Mesothelial cell of epicardium (in vitro differentiated cells): ENCODE results near the gene CCDC6. TPM values are rescaled to one million over a fixed set of nuclear protein-coding genes. Genes with fewer than 3 reads are reported as not detected.
A peak's percentile ranks its signal among the peaks of the same experiment; 100 is the strongest.

Experiments
- DNase-seq, 2 experiments: peaks; one replicate each; pipeline ENCODE4 v3.0.0; 2021; ENCODE audit warnings: low spot score in 2 of 2; ENCODE audit not compliant: unreplicated experiment in 2 of 2
- H3K27ac Mint-ChIP-seq: 2 replicates; pipeline ENCODE4 v1.8.0; 2021; ENCODE audit warnings: mixed read lengths
- H3K27me3 Mint-ChIP-seq: 2 replicates; pipeline ENCODE4 v1.8.0; 2021; ENCODE audit warnings: low read depth, mixed read lengths
- H3K36me3 Mint-ChIP-seq: 2 replicates; pipeline ENCODE4 v1.8.0; 2021; ENCODE audit warnings: mixed read lengths
- H3K4me1 Mint-ChIP-seq: 2 replicates; pipeline ENCODE4 v1.8.0; 2021; ENCODE audit warnings: mixed read lengths
- H3K4me3 Mint-ChIP-seq: 2 replicates; pipeline ENCODE4 v1.8.0; 2021; ENCODE audit warnings: mild to moderate bottlenecking, moderate library complexity, mixed read lengths
- H3K9me3 Mint-ChIP-seq: 2 replicates; pipeline ENCODE4 v1.8.0; 2021; ENCODE audit warnings: mixed read lengths
- total RNA-seq: library from RNA; stranded (reverse); gene quantifications from 3 replicates; pipeline ENCODE4 v1.2.1, GENCODE V29; 2021
- TF ChIP-seq, protein P1 (sequence below): fragments of 200-600 bp; sonication (generic); IDR thresholded peaks from one replicate; pipeline ENCODE4 v1.5.0; 2021; ENCODE audit warnings: antibody characterized with exemption; ENCODE audit not compliant: unreplicated experiment

Gene CCDC6
- total RNA-seq, 1 donor from 2014 or later, result 50.5 TPM

DNA sequence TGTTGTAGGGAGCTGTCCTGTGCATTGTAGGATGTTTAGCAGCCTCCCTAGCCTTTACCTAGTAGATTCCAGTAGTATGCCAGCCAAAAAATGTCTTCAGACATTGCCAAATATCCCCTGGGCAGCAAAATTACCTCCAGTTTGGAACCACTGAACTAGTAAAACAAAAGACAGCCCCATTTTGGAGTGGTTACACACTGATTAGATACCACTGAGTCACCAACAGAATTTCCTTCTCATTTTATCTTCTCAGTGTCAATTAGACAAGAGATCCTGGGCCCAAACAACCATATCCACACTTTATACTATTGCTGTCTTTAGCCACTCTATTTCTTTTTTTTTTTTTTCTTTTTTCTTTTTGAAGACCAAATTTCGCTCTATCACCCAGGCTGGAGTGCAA lies 3.5 kb upstream of the CCDC6 start:
- Mint-ChIP-seq H3K27me3 (no peaks in the 10 kb centered on the region), H3K27ac (peak overlapping the region; percentile 64), H3K9me3 (peaks cover 12% of the 10 kb centered on the region), H3K36me3 (peaks cover 10% of the 10 kb centered on the region), H3K4me1 (peaks cover 51% of the 10 kb centered on the region), H3K4me3 (no peak overlapping the region)
- TF ChIP-seq, protein P1, sequence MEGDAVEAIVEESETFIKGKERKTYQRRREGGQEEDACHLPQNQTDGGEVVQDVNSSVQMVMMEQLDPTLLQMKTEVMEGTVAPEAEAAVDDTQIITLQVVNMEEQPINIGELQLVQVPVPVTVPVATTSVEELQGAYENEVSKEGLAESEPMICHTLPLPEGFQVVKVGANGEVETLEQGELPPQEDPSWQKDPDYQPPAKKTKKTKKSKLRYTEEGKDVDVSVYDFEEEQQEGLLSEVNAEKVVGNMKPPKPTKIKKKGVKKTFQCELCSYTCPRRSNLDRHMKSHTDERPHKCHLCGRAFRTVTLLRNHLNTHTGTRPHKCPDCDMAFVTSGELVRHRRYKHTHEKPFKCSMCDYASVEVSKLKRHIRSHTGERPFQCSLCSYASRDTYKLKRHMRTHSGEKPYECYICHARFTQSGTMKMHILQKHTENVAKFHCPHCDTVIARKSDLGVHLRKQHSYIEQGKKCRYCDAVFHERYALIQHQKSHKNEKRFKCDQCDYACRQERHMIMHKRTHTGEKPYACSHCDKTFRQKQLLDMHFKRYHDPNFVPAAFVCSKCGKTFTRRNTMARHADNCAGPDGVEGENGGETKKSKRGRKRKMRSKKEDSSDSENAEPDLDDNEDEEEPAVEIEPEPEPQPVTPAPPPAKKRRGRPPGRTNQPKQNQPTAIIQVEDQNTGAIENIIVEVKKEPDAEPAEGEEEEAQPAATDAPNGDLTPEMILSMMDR, result no peak
- DNase-seq, result no peak

DNA sequence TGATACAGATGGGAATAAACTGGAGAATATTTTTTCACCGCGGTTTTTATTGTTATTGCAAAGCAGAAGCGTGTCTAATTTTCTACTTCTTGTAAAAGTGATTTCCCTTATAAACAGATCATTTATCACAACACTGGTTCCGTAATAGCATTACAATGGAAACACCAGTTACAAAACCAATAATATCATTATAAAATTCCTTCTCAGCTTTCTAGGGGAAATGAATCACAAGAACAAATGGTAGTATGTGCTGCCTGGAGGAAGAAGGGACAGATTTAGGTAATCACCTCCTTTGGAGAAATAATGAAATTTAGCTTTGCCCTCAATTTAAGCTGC lies 2.4 kb upstream of the CCDC6 start:
- H3K36me3 Mint-ChIP-seq, result peaks cover 7% of the 10 kb centered on the region
- peaks cover 8% of the 10 kb centered on the region for H3K9me3 Mint-ChIP-seq
- H3K27me3 Mint-ChIP-seq, result no peaks in the 10 kb centered on the region

GRCh38 chr10:59907918-59908807 lies 1.8 kb upstream of the CCDC6 start:
- peak overlapping the region; percentile 98 for H3K27ac Mint-ChIP-seq
- no peak for DNase-seq
- H3K4me3 Mint-ChIP-seq, result peak overlapping the region; percentile 91
- TF ChIP-seq, protein P1, result no peak
- H3K4me1 Mint-ChIP-seq, result peaks cover 65% of the 10 kb centered on the region
- H3K9me3 Mint-ChIP-seq, result peaks cover 6% of the 10 kb centered on the region
- no peaks in the 10 kb centered on the region for H3K27me3 Mint-ChIP-seq
- H3K36me3 Mint-ChIP-seq, result peaks cover 6% of the 10 kb centered on the region

More for the DNA sequence above, 2.4 kb upstream of the CCDC6 start:
- H3K4me3 Mint-ChIP-seq, result peak overlapping the region; percentile 91
- peak overlapping the region; percentile 98 for H3K27ac Mint-ChIP-seq
- peaks cover 61% of the 10 kb centered on the region for H3K4me1 Mint-ChIP-seq
- TF ChIP-seq, protein P1, result no peak
- no peak for DNase-seq

- Mint-ChIP-seq H3K9me3 (peaks cover under 1% of the 10 kb centered on the region), H3K27ac (peak overlapping the region; percentile 98), H3K36me3 (no peaks in the 10 kb centered on the region), H3K27me3 (no peaks in the 10 kb centered on the region), H3K4me1 (peaks cover 71% of the 10 kb centered on the region), H3K4me3 (peak overlapping the region; percentile 91)
- TF ChIP-seq, protein P1, result no peak
- DNase-seq, result no peak
These were observed 1.2 kb upstream of the CCDC6 start for GRCh38 chr10:59907537-59907917.

DNA sequence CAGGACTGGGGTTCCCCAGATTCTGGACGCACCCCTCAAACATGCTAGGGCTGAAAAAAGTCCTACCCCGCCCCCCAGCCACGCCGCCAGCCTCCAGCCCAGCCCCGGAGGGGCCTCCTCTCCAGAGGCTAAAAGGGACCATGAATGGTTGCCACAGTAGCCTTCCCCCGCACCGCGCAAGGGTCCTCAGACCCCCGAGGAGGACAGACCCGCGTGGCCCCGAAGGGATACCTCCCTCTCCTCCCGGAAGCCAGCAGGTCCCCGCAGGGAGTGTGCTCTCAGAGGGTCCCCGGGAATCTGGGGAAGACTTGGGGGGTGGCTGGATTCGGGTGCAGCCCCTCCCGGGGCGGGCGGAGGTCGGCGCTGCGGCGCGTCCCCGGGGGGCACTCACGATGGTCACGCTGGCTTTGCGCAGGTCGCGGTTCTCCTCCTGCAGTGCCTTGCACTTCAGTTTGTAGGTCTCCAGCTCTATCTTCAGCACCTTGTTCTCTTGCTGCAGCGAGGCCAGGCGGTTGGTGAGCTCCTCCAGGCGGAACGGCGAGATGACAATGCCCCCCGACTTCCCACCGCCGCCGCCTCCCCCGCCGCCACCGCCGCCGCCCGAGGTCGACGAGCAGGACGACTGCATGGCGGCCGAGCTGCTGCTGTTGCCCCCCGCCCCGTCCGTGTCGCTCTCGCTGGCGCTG lies 482 bp downstream of the CCDC6 start:
- H3K36me3 Mint-ChIP-seq, result no peaks in the 10 kb centered on the region
- peak overlapping the region; percentile 92 for H3K27ac Mint-ChIP-seq
- H3K27me3 Mint-ChIP-seq, result no peaks in the 10 kb centered on the region
- peak overlapping the region; percentile 91 for H3K4me3 Mint-ChIP-seq
- H3K4me1 Mint-ChIP-seq, result peaks cover 73% of the 10 kb centered on the region
- DNase-seq, result peak in 1 of 2 experiments; percentile 44
- no peaks in the 10 kb centered on the region for H3K9me3 Mint-ChIP-seq
- TF ChIP-seq, protein P1, result no peak
